SKM-1 (cell line): Measurements from ENCODE around the gene CACNA1B.
"Not testable (repeated sequence)": the region's sequence is repeated elsewhere in the genome, so short reads cannot be mapped to it uniquely, and the experiment has no call there.

Source experiments
- DNase-seq: peaks from one replicate; lab custom pipeline; 2025; ENCODE audit not compliant: unreplicated experiment; lab: John Stamatoyannopoulos, UW

The CACNA1B gene

DNA sequence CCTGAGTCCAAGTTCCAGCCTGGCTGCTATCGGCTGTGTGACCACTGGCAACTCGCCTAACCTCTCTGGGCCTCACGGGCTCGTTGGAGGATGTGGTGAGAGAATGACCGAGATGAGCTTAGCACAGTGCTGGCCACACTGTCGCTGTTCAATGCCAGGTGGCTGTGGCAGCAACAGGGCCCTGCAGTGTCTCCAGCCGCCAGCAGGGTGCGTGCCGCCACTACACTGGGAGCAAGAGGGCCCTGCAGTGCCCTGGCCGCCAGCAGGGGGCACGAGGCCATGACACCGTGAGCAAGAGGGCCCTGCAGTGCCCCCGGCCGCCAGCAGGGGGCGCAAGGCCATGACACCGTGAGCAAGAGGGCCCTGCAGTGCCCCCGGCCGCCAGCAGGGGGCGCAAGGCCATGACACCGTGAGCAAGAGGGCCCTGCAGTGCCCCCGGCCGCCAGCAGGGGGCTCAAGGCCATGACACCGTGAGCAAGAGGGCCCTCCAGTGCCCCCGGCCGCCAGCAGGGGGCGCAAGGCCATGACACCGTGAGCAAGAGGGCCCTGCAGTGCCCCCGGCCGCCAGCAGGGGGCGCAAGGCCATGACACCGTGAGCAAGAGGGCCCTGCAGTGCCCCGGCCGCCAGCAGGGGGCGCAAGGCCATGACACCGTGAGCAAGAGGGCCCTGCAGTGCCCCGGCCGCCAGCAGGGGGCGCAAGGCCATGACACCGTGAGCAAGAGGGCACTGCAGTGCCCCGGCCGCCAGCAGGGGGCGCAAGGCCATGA, 248.7 kb downstream of the CACNA1B start:
- not testable (repeated sequence) for DNase-seq

DNA sequence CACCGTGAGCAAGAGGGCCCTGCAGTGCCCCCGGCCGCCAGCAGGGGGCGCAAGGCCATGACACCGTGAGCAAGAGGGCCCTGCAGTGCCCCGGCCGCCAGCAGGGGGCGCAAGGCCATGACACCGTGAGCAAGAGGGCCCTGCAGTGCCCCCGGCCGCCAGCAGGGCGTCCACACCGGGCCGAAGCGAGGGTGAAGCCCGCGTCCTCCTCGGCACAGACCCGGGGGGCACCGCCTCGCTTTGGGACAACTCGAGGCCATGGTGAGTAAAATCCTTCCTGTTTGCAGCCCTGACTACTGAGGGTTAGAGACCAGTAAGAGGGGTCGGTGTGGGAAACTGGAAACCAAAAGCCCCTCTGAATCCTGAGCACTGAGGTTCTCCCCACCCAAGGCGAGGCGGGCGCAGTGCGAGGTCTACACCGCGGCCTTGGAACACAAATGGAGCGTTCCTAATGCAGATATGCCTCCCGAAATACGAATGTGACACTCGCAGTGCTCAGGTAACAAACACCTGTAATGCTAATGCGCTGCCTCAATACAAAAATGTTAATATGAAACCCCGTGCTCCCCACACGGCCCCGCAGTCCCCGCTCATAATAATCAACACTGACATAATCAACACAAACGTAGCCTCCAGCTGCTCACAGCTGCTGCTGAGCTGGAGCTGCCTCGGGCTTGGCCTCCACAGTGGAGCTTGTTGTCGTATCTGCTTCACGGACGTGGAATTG, 249.4 kb downstream of the CACNA1B start:
- DNase-seq = not testable (repeated sequence)

DNA sequence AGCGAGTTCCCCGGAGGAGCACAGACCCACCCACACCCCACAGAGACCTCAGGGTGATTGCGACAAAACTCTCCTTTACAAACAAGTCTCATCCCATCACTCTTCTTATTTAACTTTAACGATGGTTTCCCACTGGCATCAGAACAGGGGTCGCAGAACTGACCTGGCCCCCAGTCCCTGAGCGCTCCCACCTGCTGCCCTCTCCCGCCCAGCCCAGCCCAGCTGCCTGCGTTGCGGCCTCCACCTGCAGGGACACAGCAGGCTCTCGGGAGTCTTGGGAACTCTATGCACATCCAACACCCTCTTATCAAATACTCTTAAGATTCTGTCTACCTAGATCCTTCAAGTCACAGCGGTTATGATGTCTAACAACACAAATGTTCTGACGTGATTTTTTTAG, 250.4 kb downstream of the CACNA1B start:
- DNase-seq = not testable (repeated sequence)

DNA sequence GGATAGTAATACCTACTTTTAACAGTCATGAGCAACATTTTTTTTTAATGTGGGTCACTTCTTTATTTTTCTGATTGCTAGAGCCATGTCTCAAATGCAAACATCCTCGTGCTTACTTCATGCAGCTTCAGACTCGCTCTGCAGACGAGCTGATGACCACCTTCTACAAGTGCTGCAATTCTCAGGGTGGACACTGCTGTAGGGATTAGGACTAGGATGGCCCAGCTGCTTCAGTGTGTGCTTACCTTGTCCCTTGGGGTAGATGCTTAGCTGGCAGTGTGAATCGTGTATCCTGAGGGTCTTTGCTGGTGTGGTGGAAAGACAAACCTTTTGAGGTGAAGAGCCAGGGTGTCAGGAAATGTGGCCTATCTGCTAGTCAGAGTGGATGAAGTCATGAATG, 251.7 kb downstream of the CACNA1B start:
- not testable (repeated sequence) for DNase-seq

DNA sequence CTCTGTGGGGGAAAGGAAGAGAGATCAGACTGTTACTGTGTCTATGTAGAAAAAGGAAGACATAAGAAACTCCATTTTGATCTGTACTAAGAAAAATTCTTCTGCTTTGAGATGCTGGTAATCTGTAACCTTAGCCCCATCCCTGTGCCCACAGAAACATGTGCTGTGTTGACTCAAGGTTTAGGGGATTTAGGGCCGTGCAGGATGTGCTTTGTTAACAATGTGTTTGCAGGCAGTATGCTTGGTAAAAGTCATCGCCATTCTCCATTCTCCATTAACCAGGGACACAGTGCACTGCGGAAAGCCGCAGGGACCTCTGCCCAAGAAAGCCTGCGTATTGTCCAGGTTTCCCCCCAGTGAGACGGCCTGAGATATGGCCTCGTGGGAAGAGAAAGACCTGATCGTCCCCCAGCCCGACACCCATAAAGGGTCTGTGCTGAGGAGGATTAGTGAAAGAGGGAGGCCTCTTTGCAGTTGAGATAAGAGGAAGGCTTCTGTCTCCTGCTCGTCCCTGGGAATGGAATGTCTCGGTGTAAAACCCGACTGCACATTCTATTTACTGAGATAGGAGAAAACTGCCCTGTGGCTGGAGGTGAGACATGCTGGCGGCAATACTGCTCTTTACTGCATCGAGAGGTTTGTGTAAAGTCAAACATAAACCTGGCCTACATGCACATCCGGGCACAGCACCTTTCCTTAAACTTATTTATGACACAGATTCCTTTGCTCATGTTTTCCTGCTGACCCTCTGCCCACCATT, 255.5 kb downstream of the CACNA1B start:
- not testable (repeated sequence) for DNase-seq

DNA sequence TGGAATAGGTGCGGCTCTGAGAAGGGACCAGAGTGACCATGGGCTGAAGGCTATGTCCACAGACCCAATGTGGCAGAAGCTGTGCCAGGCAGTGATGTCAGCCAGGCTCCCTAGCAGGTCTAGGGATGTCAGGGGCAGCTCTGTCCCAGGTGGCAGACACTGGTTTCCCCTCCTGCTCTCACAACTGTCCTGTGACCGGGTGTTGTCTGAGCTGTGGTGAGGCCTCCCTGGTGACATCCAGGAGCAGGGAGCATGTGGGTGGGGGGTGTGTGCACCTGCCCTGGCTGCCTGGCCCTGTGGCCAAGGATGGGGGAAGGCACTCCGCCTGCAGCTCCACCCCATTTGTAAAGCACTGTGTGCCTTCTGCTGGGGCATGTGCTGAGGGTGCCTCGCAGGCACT, 257.0 kb downstream of the CACNA1B start:
- DNase-seq = not testable (repeated sequence)

DNA sequence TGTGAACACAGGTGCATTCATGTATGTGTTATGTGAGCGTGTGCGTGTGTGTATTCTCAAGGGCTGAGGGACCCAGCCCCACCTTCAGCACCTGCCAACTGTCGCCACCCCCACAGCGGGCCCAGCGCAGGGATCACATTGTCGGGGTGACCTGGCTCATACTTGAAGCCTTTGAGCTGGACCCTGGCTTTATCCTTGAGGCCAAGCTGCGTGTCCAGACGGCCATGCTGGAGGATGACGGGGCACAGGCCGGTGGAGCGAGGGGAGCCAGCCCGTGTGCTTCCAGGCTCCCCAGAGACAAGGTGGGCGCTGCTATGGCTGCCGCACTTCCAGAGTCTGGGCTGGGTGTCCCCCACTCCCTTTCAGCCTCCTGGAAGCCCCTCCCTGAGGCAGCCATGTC, 261.5 kb downstream of the CACNA1B start:
- not testable (repeated sequence) for DNase-seq

DNA sequence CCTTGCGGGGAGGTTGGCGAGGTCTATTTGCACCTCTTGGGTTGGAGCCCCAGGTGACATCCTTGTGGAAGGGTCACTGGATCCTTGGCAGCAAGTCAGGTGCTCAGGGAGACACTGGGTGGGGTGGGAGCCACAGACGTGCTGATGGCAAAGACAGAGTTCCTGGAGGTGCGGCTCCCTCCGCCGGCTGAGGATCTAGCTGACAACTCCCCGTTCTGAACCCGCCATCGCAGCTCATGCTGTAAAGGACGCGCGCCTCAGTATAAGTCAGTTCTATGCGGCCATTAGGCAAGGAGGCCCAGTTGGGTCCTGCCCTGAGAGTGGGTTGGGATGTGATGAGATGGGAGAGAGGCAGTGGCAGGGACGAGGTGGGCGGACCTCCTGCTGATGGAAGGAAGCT, 263.4 kb downstream of the CACNA1B start:
- DNase-seq = not testable (repeated sequence)

DNA sequence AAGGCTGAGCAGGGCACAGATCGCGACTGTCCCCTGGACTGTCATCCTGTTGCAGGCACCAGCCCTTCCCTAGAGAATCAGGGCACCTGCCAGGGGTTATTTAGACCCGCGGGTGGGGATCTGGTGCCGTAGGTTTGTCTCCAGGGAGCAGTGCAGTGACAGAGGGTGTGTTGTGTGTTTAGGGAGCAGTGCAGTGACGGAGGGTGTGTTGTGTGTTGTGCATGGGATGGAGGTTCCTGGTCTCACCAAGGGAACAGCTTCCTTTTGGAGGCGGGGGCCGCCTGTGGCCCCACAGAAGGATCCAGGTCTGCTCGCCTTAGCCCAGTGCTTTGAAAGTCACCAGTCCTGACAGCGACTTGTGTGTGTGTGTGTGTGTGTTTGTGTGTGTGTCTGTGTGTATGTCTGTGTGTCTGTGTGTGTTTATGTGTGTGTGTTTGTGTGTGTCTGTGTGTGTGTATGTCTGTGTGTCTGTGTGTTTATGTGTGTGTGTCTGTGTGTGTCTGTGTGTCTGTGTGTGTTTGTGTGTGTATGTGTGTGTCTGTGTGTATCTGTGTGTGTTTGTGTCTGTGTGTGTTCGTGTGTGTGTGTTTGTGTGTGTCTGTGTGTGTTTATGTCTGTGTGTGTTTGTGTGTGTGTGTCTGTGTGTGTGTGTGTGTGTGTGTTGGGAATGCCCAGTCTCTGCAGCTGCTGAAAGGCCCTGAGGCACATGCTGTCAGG, 265.1 kb downstream of the CACNA1B start:
- DNase-seq = not testable (repeated sequence)

DNA sequence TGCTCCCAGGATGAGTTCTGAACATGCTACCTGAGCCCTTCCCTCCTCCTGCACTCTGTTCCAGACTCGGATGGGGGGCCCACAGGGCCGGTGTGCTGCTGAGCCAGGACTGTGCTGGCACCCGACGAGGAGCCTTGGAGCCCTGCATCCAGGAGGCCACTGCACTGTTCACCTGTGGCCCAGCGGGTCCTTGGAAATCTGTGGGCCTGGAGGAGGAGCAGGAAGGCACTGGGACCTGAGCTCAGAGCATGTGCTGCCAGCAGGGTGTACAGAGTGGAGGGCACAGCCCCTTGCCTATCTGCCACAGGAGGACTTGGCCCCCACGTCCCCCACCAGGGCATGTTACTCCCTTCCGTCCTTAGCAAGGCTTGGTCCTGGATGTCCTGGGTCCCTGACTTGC, 265.9 kb downstream of the CACNA1B start:
- DNase-seq = not testable (repeated sequence)

DNA sequence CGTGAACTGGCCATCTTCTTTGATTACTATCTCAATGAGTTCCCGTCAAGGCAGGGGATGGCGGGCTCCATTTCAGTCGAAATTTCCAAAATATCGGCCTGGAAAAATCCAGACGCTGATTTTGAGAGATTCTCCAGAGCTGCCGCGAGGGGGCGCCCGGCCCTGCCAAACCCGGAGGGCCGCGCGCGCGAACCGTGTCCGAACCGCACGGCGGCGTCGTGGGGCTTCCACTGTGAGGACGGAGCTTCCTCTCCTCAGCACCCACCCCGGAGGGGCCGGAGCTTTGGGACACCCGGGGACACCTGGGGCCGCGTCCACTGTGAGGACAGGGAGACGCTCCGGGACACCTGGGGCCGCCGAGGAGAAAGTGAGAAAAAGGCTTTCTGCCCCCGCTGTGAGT, 270.0 kb downstream of the CACNA1B start:
- not testable (repeated sequence) for DNase-seq

DNA sequence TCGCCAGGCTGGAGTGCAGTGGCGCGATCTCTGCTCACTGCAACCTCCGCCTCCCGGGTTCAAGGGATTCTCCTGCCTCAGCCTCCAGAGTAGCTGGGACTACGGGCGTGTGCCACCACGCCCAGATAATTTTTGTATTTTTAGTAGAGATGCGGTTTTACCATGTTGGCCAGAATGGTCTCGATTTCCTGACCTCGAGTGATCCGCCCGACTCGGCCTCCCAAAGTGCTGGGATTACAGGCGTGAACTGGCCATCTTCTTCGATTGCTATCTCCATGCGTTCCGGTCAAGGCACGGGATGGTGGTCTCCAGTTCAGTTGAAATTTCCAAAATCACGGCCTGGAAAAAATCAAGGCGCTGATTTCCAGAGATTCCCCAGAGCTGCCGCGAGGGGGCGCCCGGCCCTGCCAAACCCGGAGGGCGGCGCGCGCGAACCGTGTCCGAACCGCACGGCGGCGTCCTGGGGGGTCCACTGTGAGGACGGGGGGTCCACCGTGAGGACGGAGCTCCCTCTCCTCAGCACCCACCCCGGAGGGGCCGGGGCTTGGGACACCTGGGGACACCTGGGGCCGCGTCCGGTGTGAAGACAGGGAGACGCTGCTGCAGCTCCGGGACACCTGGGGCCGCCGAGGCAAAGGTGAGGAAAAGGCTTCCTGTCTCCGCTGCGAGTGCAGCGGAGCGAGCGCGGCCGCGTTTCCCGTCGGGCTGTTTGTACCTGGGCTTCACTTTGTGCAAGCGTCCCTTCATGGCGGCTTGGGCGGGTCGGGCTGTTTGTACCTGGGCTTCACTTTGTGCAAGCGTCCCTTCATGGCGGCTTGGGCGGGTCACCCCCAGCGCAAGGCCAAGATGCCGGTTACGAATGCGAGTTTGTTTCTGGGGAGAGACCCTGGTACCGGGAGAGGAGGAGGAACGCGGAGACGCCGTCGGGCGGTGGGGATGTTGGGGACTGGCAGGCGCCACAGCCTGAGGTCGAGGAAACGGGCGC, 272.4 kb downstream of the CACNA1B start:
- not testable (repeated sequence) for DNase-seq

DNA sequence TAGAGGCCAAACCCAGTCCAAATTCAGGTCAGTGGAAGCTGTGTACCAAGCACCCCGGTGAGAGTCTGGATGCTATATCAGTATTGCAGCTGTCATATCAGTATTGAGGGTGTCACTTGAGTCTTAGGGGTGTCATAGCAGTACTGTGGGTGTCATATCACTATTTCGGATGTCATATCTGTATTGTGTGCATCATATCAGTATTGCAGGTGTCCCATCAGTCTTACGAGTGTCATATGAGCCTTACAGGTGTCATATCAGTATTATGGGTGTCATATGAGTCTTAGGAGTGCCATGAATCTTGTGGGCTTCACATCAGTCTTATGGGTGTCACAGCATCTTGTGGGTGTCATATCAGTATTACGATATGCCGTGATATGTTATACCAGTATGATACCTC, 278.2 kb downstream of the CACNA1B start:
- not testable (repeated sequence) for DNase-seq

DNA sequence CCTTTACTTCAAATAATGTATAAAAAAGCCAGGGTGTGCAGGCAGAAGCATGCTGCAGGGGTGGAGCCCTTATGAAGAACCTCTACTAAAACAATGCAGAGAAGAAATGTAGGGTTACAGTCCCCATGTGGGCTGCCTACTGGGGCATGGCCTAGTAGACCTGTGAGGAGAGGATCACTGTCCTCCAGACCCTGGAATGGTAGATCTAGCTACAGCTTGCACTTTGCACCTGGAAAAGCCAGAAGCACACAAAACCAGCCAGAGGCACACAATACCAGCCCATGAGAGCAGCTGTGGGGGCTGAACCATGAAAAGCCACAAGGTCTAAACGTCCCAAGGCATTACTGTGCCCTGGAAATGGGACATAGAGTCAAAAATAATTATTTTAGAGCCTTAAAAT, 289.2 kb downstream of the CACNA1B start:
- DNase-seq = not testable (repeated sequence)
